H1 (cell line): Measurements from ENCODE around the gene WTIP. TPM values are rescaled to one million over a fixed set of nuclear protein-coding genes. Genes with fewer than 3 reads are reported as not detected.

Source experiments
- ASH2L ChIP-seq: fragments of 200-600, 300-600 bp; sonication (generic); IDR thresholded peaks from one replicate; pipeline ENCODE4 v1.7.1; 2017; ENCODE audit warnings: low read length
- BACH1 ChIP-seq: IDR thresholded peaks from 2 replicates; pipeline ENCODE4 v1.6.1; 2012; ENCODE audit warnings: low read length, improper control_type of control experiment
- EGR1 ChIP-seq: IDR thresholded peaks from 2 replicates; pipeline ENCODE4 v1.6.1; 2011; ENCODE audit warnings: low read depth, low read length, borderline replicate concordance
- HDAC2 ChIP-seq, 2 experiments: fragments of 300-600 bp in 1 of 2; sonication (generic) in 1 of 2; IDR thresholded peaks; 2 replicates each; pipeline ENCODE4 v1.6.1; 2011 to 2012; ENCODE audit warnings: low read depth in 2 of 2, low read length in 2 of 2, mild to moderate bottlenecking in 2 of 2, moderate library complexity in 2 of 2, borderline replicate concordance in 1 of 2, inconsistent platforms in 1 of 2
- KDM4A ChIP-seq: IDR thresholded peaks from one replicate; pipeline ENCODE4 v1.7.1; 2012; ENCODE audit warnings: low read depth, mild to moderate bottlenecking, moderate library complexity, low read length, inconsistent platforms; ENCODE audit not compliant: severe bottlenecking
- NANOG ChIP-seq: IDR thresholded peaks from 2 replicates; pipeline ENCODE4 v1.6.1; 2011; ENCODE audit warnings: low read length, low read depth, mild to moderate bottlenecking, inconsistent platforms; ENCODE audit not compliant: insufficient read depth, poor library complexity, severe bottlenecking
- SRF ChIP-seq: IDR thresholded peaks from 2 replicates; pipeline ENCODE4 v1.6.1; 2011; ENCODE audit warnings: mild to moderate bottlenecking, low read depth, low read length, moderate library complexity
- polyA plus RNA-seq, 7 experiments: library from polyadenylated mRNA; depleted of rRNA in 3 of 7; stranded (reverse) in 5 of 7; unstranded in 2 of 7; fragments of >200 nt in 5 of 7; fragments of 200-250 nt in 2 of 7; gene quantifications; 1 replicate in 5 of 7; 2 replicates in 1 of 7; 4 replicates in 1 of 7; pipeline versions ENCODE4 v1.2.1 to v1.2.3, GENCODE V29; 2011 to 2013; ENCODE audit warnings: missing spikeins in 2 of 7, mixed read lengths in 2 of 7
- total RNA-seq: library from RNA; stranded (reverse); fragmentation: NEBNext Ultra II Directional; extraction: Animal tissue kit (Norgen Biotek cat#: 25700); gene quantifications from 2 replicates; pipeline ENCODE4 v1.2.1, GENCODE V29; 2021
- TF ChIP-seq, protein P1 (sequence below): IDR thresholded peaks from 2 replicates; pipeline ENCODE4 v1.6.1; 2011; ENCODE audit warnings: low read depth, mild to moderate bottlenecking, low read length; ENCODE audit not compliant: insufficient read depth

WTIP gene
- total and polyA plus RNA-seq, 2 of the 8 experiments (the other 6 are each of a cell fraction or from before 2014, with no cell fraction given): 8.7 to 15.4 TPM

DNA sequence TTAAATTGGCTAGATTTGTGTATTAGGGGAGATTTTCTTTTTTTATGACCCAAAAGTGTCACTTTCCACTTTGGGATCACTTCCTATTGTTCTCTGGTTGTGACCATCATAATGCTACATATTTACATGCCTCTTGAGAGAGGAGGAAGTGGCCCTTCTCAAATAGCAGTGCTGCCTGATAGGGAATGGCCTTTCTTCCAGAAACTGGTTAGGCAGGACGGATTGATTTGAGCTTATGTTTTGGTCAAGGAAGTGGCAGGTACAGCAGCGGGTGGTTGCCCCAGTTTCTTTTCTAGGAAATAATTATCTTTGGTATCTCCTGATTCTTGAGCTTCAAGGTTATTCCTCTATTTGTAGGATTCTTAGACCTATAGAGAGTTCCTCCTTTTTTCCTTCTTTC is 21.9 kb upstream of the WTIP start (continued):
- TF ChIP-seq NANOG: no peak
- TF ChIP-seq BACH1: no peak
- TF ChIP-seq EGR1: no peak
- TF ChIP-seq KDM4A: no peak
- TF ChIP-seq ASH2L: no peak
- no peak for TF ChIP-seq HDAC2 (IDR thresholded peaks at IDR 0.05; ENCODE audit: borderline replicate concordance in 1 of 2, low read depth in 2 of 2, low read length in 2 of 2)
- TF ChIP-seq, protein P1, sequence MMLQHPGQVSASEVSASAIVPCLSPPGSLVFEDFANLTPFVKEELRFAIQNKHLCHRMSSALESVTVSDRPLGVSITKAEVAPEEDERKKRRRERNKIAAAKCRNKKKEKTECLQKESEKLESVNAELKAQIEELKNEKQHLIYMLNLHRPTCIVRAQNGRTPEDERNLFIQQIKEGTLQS: no peak
- TF ChIP-seq SRF: no peak
